Measurements from ENCODE around the gene PRSS8. TPM values are rescaled to one million over a fixed set of nuclear protein-coding genes. Genes with fewer than 3 reads are reported as not detected.

Gene PRSS8
- total and polyA plus RNA-seq, 3 donors from 2014 or later: 0.74 to 1.5 (median 0.79) TPM

DNA sequence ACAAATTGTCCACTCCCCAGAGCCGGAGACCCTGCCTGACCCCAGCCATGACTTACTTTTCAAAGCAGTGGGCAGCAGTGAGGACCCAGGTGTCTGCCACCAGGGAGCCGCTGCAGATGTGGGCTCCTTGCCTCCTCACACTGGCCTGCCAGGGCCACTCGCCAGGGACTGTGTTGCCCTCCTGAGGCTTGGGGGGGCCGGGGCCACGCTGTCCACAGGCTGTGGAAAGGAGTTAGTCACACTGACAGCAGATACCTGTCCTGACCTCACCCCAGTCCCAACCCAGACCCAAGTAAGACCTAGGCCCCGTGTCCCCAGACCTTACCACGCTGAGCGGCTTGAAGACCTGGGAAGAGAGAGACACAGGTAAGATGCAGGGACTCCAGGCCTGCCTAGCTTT is 48.0 kb downstream of the PRSS8 start:
- no peak for TF ChIP-seq POLR2A (IDR thresholded peaks at IDR 0.05)
- TF ChIP-seq, protein P1, sequence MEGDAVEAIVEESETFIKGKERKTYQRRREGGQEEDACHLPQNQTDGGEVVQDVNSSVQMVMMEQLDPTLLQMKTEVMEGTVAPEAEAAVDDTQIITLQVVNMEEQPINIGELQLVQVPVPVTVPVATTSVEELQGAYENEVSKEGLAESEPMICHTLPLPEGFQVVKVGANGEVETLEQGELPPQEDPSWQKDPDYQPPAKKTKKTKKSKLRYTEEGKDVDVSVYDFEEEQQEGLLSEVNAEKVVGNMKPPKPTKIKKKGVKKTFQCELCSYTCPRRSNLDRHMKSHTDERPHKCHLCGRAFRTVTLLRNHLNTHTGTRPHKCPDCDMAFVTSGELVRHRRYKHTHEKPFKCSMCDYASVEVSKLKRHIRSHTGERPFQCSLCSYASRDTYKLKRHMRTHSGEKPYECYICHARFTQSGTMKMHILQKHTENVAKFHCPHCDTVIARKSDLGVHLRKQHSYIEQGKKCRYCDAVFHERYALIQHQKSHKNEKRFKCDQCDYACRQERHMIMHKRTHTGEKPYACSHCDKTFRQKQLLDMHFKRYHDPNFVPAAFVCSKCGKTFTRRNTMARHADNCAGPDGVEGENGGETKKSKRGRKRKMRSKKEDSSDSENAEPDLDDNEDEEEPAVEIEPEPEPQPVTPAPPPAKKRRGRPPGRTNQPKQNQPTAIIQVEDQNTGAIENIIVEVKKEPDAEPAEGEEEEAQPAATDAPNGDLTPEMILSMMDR (IDR thresholded peaks at IDR 0.05): no peak
- H3K4me1 ChIP-seq: peaks cover 22% of the 10 kb centered on the region
- H3K9me3 ChIP-seq: no peaks in the 10 kb centered on the region
- intact Hi-C loops (cut with DNase I; ENCODE audit: low total_unique reads): loop anchor here (10.0 kb wide), 1 partner anchor 57 kb away; no protein-coding TSS in a partner anchor
- H3K27me3 ChIP-seq: no peaks in the 10 kb centered on the region
- no peak overlapping the region for H3K4me3 ChIP-seq
- WGBS, 2 donors: 85 to 98% methylated on average over 4 to 8 of the region's 8 CpGs
- no peaks in the 10 kb centered on the region for H3K36me3 ChIP-seq (ENCODE audit: low read depth, missing control alignments)
- no peak for DNase-seq
- no peak overlapping the region for H3K27ac ChIP-seq

DNA sequence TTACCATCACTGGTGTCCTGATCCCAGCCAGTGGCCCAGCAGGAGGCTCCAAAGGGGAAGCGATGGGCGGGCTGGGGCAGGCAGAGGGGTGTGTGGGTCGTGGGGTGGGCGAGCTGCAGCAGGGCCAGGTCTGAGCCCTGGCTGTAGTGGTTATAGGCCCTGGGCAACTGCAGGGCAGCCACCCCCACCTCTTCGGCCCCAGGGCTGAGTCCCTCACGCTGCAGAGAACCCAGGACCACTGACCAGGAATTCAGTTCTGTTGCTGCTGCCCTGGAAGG is 49.0 kb downstream of the PRSS8 start:
- TF ChIP-seq, protein P1 (IDR thresholded peaks at IDR 0.05): no peak
- TF ChIP-seq POLR2A (IDR thresholded peaks at IDR 0.05): no peak
- 91% methylated on average over 6 of the region's 6 CpGs; no CpG with 5 or more reads in 1 of the 2 donors for WGBS, 2 donors
- Histone ChIP-seq H3K4me1 (peaks cover 28% of the 10 kb centered on the region), H3K9me3 (no peaks in the 10 kb centered on the region), H3K4me3 (no peak overlapping the region), H3K27ac (no peak overlapping the region), H3K36me3 (ENCODE audit: low read depth, missing control alignments) (no peaks in the 10 kb centered on the region), H3K27me3 (no peaks in the 10 kb centered on the region)
- intact Hi-C loops (cut with DNase I; ENCODE audit: low total_unique reads): loop anchor here (10.0 kb wide), 1 partner anchor 58 kb away; no protein-coding TSS in a partner anchor
- DNase-seq: no peak

DNA sequence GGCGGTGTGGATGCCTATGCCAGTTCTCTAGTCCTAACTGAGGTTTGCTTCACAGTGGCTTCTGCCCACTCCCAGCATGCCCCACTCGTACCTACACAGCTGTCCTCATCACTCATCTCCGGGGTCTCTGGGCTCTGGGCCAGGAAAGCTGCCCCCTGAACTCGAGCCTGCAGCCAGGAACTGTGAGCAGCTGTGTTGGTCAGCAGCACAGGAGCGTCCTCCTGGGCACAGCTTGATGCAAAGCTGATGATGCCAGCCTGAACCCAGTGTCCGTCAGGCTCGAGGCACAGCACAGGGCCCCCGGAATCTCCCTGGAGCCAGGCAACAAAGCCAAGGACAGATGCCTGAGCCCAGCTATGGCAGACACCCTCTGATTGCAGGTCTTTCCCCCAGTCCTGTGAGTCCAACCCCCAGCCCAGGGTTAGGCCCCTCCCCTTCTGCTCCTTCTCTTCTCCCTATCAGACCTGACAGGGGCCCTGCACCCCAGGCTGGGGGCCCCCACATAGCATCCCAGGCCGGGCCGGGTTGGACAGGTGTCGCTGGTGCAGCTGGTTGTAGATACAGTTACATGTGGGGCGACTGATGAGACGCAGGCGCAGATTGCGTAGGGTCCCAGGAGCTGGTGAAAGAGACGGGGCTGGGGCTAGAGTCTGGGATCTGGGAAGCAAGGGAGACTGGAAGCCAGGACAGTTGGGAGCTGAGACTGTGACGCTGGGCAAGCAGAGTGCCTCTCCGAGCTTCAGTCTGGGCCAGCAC is 49.5 kb downstream of the PRSS8 start:
- H3K9me3 ChIP-seq: no peaks in the 10 kb centered on the region
- peaks cover 28% of the 10 kb centered on the region for H3K4me1 ChIP-seq
- no peaks in the 10 kb centered on the region for H3K36me3 ChIP-seq (ENCODE audit: low read depth, missing control alignments)
- DNase-seq: no peak
- intact Hi-C loops (cut with DNase I; ENCODE audit: low total_unique reads): loop anchor here (10.0 kb wide), 1 partner anchor 59 kb away; no protein-coding TSS in a partner anchor
- H3K4me3 ChIP-seq: no peak overlapping the region
- TF ChIP-seq, protein P1 (IDR thresholded peaks at IDR 0.05): no peak
- TF ChIP-seq POLR2A (IDR thresholded peaks at IDR 0.05): no peak
- 79 to 82% methylated on average over 14 to 18 of the region's 18 CpGs for WGBS, 2 donors
- H3K27me3 ChIP-seq: no peaks in the 10 kb centered on the region
- H3K27ac ChIP-seq: no peak overlapping the region

DNA sequence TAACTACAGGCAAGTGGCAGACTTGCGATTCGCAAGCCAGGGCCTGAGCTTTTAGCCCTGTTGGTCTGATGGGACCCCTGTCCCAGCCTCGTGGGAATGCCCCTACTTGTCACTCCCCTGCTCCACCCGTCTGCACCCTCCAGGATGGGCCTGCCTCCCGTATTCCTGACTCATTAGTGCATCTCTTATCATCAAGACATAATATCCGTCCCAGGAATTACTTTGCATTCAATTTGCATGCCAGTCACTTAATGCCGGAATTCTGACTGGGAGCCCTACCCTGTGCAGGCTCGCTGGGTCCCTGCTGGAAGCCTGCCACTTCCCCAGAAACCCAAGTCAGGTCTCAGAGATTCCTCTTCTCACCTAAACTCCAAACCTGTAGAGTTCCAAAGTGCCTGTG is 50.1 kb downstream of the PRSS8 start:
- DNase-seq: no peak
- H3K4me3 ChIP-seq: no peak overlapping the region
- WGBS, 2 donors: 71 to 75% methylated on average over 8 of the region's 8 CpGs
- no peak for TF ChIP-seq POLR2A (IDR thresholded peaks at IDR 0.05)
- TF ChIP-seq, protein P1 (IDR thresholded peaks at IDR 0.05): no peak
- no peaks in the 10 kb centered on the region for H3K9me3 ChIP-seq
- H3K4me1 ChIP-seq: peaks cover 28% of the 10 kb centered on the region
- H3K36me3 ChIP-seq (ENCODE audit: low read depth, missing control alignments): no peaks in the 10 kb centered on the region
- H3K27ac ChIP-seq: no peak overlapping the region
- intact Hi-C loops (cut with DNase I; ENCODE audit: low total_unique reads): loop anchor here (10.0 kb wide), 1 partner anchor 59 kb away; no protein-coding TSS in a partner anchor
- no peaks in the 10 kb centered on the region for H3K27me3 ChIP-seq
